ENCODE measurements around the gene CARS1. TPM values are rescaled to one million over a fixed set of nuclear protein-coding genes. Genes with fewer than 3 reads are reported as not detected.

The CARS1 gene
- total and polyA plus RNA-seq, 9 of the 15 experiments (the other 6 are each of a cell fraction or from before 2014, with no cell fraction given): 14.4 to 106 (median 73.6) TPM

GRCh38 chr11:3049430-3050243 is 7.6 kb downstream of the CARS1 start (continued):
- TF ChIP-seq ZNF146 (CRISPR knock-in tag; IDR thresholded peaks at IDR 0.05; ENCODE audit: unreplicated experiment): no peak
- no peak for TF ChIP-seq TEAD2 (tag; IDR thresholded peaks at IDR 0.05)
- TF ChIP-seq TGIF2 (CRISPR knock-in tag; IDR thresholded peaks at IDR 0.05): no peak
- no peak for TF ChIP-seq SMAD4 (CRISPR knock-in tag; conservative IDR thresholded peaks at IDR 0.05)
- TF ChIP-seq MTF1 (CRISPR knock-in tag; IDR thresholded peaks at IDR 0.05; ENCODE audit: borderline replicate concordance): no peak
- TF ChIP-seq PPARD (CRISPR knock-in tag; IDR thresholded peaks at IDR 0.05): no peak
- no peak for TF ChIP-seq COPS2 (conservative IDR thresholded peaks at IDR 0.05)
- TF ChIP-seq HNRNPLL (IDR thresholded peaks at IDR 0.05; ENCODE audit: low read depth, low read length, poor library complexity, severe bottlenecking): no peak
- TF ChIP-seq ZNF77 (CRISPR knock-in tag; IDR thresholded peaks at IDR 0.05): no peak
- TF ChIP-seq LEF1 (IDR thresholded peaks at IDR 0.05): no peak

- in situ Hi-C loops (cut with MboI) (no loop called here), intact Hi-C loops (cut with micrococcal nuclease) (no loop called here)
- TF ChIP-seq POLR2G (IDR thresholded peaks at IDR 0.05; ENCODE audit: low read depth, low read length) (peak; percentile 55), RB1 (IDR thresholded peaks at IDR 0.05; ENCODE audit: low read depth) (no peak), ZFP36 (IDR thresholded peaks at IDR 0.05; ENCODE audit: low read depth, low read length, partially characterized antibody) (no peak), ZNF639 (CRISPR knock-in tag; conservative IDR thresholded peaks at IDR 0.05 in 1 of 2, IDR thresholded peaks at IDR 0.05 in 1 of 2) (no peak), ZNF449 (CRISPR knock-in tag; IDR thresholded peaks at IDR 0.05) (no peak), ZNF354B (CRISPR knock-in tag; IDR thresholded peaks at IDR 0.05) (no peak), BDP1 (IDR thresholded peaks at IDR 0.05; ENCODE audit: insufficient read depth, insufficient read length) (no peak), CBFB (CRISPR knock-in tag; IDR thresholded peaks at IDR 0.05) (no peak)
- Histone ChIP-seq H3K4me1 (replicated peaks in 1 of 2; ENCODE audit: control insufficient read depth in 2 of 2, insufficient read depth in 2 of 2, low read length in 2 of 2) (peaks cover 7 to 38% of the 10 kb centered on the region in 2 experiments; a peak in 4 of 5 replicates), H3K27ac (ENCODE audit: extremely low read depth, low read depth, low read length) (no peak overlapping the region), H4K20me1 (replicated peaks; ENCODE audit: control insufficient read depth, insufficient read depth, low read length) (peaks cover 80% of the 10 kb centered on the region), H3K9ac (ENCODE audit: insufficient read depth in 1 of 2, low read depth in 2 of 2, low read length in 2 of 2) (peak overlapping the region in 1 of 2 experiments; percentile 62; a peak in 1 of 4 replicates), H2AFZ (ENCODE audit: low read depth, low read length) (no peak overlapping the region), H3K27me3 (ENCODE audit: control insufficient read depth in 2 of 2, insufficient read depth in 2 of 2, low read length in 2 of 2) (no peaks in the 10 kb centered on the region), H3K9me1 (ENCODE audit: control insufficient read depth, insufficient read depth, low read length) (peaks cover 28% of the 10 kb centered on the region), H3K4me2 (ENCODE audit: insufficient read depth, low read length) (no peak overlapping the region), H3K9me3 (replicated peaks; ENCODE audit: control insufficient read depth, insufficient read depth, low read depth, low read length) (no peaks in the 10 kb centered on the region), H3K36me3 (ENCODE audit: control insufficient read depth, insufficient read depth, low read length) (peaks cover 58% of the 10 kb centered on the region), H3K79me2 (ENCODE audit: control insufficient read depth, insufficient read depth, low read length) (peaks cover 91% of the 10 kb centered on the region), H3K4me3 (no peak overlapping the region)
- WGBS (ENCODE audit: insufficient coverage, low coverage, missing lambda C conversion rate): 91% methylated on average over 16 of the region's 16 CpGs
- ChIA-PET CTCF (ENCODE audit: low intra/inter-chr PET ratio) (no interaction called here), POLR2A (interaction anchor here (0.6 to 0.7 kb wide), 3 partner anchors 11 to 355 kb away, joined by 3 to 4 read pairs (median 3); no protein-coding TSS in a partner anchor)
- no peak for ATAC-seq
- no peak for DNase-seq (ENCODE audit: extremely low read depth in 1 of 4, low spot score in 3 of 4)
- no TSS peak for BruUV-seq (replicated peaks)
- no peak for FAIRE-seq
These were observed 9.6 kb downstream of the CARS1 start for GRCh38 chr11:3047637-3048036.
